GM23338 (cell line): ENCODE measurements around the gene EIF2B5.

Source experiments
- CREB1 ChIP-seq: fragments of 250-450 bp; sonication (Bioruptor Pico); IDR thresholded peaks from 2 replicates; pipeline ENCODE4 v1.5.0; 2020; ENCODE audit warnings: low read depth, mild to moderate bottlenecking, moderate library complexity
- CTCF ChIP-seq, 2 experiments: fragments of 200-600 bp in 1 of 2; sonication (generic) in 1 of 2; conservative IDR thresholded peaks; 2 replicates each; pipeline versions ENCODE4 v1.5.1 to v1.6.1; 2016 to 2017; ENCODE audit warnings: antibody characterized with exemption in 2 of 2, low read depth in 2 of 2, mild to moderate bottlenecking in 2 of 2, moderate library complexity in 1 of 2
- EZH2 ChIP-seq: fragments of 200-600 bp; sonication (generic); IDR thresholded peaks from one replicate; pipeline ENCODE4 v1.8.0; 2017; ENCODE audit warnings: antibody characterized with exemption, mild to moderate bottlenecking, low read depth; ENCODE audit not compliant: unreplicated experiment
- EZH2phosphoT487 ChIP-seq: fragments of 200-600 bp; sonication (generic); IDR thresholded peaks from one replicate; pipeline ENCODE4 v1.8.1; 2018; ENCODE audit warnings: antibody characterized with exemption; ENCODE audit not compliant: unreplicated experiment
- JUNB ChIP-seq: IDR thresholded peaks from one replicate; pipeline ENCODE4 v1.6.1; 2016; ENCODE audit warnings: antibody characterized with exemption; ENCODE audit not compliant: unreplicated experiment
- POLR2AphosphoS5 ChIP-seq: IDR thresholded peaks from 2 replicates; pipeline ENCODE4 v1.6.1; 2016; ENCODE audit warnings: antibody characterized with exemption, low read depth
- STAT1 ChIP-seq: IDR thresholded peaks from one replicate; pipeline ENCODE4 v1.6.1; 2016; ENCODE audit warnings: antibody characterized with exemption; ENCODE audit not compliant: unreplicated experiment
- ZNF331 ChIP-seq: fragments of 250-450 bp; sonication (Bioruptor Pico); IDR thresholded peaks from 2 replicates; pipeline ENCODE4 v1.5.0; 2020; ENCODE audit warnings: low read depth, mild to moderate bottlenecking, moderate library complexity
- TF ChIP-seq, protein P1 (sequence below): IDR thresholded peaks from one replicate; pipeline ENCODE4 v1.6.1; 2018; ENCODE audit warnings: antibody characterized with exemption; ENCODE audit not compliant: unreplicated experiment
- TF ChIP-seq, protein P2 (sequence below): IDR thresholded peaks from 2 replicates; pipeline ENCODE4 v1.6.1; 2016; ENCODE audit warnings: antibody characterized with exemption
- TF ChIP-seq, protein P3 (sequence below): fragments of 250-450 bp; sonication (Bioruptor Pico); IDR thresholded peaks from 2 replicates; pipeline ENCODE4 v1.5.0; 2020; ENCODE audit warnings: mild to moderate bottlenecking, moderate library complexity

- TF ChIP-seq CREB1 (CRISPR knock-in tag) (no peak), CTCF (conservative IDR thresholded peaks at IDR 0.05; ENCODE audit: low read depth in 2 of 2) (no peak), EZH2 (no peak), POLR2AphosphoS5 (no peak), JUNB (no peak), EZH2phosphoT487 (no peak), ZNF331 (CRISPR knock-in tag) (no peak), STAT1 (no peak)
- TF ChIP-seq, protein P1, sequence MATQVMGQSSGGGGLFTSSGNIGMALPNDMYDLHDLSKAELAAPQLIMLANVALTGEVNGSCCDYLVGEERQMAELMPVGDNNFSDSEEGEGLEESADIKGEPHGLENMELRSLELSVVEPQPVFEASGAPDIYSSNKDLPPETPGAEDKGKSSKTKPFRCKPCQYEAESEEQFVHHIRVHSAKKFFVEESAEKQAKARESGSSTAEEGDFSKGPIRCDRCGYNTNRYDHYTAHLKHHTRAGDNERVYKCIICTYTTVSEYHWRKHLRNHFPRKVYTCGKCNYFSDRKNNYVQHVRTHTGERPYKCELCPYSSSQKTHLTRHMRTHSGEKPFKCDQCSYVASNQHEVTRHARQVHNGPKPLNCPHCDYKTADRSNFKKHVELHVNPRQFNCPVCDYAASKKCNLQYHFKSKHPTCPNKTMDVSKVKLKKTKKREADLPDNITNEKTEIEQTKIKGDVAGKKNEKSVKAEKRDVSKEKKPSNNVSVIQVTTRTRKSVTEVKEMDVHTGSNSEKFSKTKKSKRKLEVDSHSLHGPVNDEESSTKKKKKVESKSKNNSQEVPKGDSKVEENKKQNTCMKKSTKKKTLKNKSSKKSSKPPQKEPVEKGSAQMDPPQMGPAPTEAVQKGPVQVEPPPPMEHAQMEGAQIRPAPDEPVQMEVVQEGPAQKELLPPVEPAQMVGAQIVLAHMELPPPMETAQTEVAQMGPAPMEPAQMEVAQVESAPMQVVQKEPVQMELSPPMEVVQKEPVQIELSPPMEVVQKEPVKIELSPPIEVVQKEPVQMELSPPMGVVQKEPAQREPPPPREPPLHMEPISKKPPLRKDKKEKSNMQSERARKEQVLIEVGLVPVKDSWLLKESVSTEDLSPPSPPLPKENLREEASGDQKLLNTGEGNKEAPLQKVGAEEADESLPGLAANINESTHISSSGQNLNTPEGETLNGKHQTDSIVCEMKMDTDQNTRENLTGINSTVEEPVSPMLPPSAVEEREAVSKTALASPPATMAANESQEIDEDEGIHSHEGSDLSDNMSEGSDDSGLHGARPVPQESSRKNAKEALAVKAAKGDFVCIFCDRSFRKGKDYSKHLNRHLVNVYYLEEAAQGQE: no peak
- TF ChIP-seq, protein P2, sequence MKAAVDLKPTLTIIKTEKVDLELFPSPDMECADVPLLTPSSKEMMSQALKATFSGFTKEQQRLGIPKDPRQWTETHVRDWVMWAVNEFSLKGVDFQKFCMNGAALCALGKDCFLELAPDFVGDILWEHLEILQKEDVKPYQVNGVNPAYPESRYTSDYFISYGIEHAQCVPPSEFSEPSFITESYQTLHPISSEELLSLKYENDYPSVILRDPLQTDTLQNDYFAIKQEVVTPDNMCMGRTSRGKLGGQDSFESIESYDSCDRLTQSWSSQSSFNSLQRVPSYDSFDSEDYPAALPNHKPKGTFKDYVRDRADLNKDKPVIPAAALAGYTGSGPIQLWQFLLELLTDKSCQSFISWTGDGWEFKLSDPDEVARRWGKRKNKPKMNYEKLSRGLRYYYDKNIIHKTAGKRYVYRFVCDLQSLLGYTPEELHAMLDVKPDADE: no peak
- TF ChIP-seq, protein P3, sequence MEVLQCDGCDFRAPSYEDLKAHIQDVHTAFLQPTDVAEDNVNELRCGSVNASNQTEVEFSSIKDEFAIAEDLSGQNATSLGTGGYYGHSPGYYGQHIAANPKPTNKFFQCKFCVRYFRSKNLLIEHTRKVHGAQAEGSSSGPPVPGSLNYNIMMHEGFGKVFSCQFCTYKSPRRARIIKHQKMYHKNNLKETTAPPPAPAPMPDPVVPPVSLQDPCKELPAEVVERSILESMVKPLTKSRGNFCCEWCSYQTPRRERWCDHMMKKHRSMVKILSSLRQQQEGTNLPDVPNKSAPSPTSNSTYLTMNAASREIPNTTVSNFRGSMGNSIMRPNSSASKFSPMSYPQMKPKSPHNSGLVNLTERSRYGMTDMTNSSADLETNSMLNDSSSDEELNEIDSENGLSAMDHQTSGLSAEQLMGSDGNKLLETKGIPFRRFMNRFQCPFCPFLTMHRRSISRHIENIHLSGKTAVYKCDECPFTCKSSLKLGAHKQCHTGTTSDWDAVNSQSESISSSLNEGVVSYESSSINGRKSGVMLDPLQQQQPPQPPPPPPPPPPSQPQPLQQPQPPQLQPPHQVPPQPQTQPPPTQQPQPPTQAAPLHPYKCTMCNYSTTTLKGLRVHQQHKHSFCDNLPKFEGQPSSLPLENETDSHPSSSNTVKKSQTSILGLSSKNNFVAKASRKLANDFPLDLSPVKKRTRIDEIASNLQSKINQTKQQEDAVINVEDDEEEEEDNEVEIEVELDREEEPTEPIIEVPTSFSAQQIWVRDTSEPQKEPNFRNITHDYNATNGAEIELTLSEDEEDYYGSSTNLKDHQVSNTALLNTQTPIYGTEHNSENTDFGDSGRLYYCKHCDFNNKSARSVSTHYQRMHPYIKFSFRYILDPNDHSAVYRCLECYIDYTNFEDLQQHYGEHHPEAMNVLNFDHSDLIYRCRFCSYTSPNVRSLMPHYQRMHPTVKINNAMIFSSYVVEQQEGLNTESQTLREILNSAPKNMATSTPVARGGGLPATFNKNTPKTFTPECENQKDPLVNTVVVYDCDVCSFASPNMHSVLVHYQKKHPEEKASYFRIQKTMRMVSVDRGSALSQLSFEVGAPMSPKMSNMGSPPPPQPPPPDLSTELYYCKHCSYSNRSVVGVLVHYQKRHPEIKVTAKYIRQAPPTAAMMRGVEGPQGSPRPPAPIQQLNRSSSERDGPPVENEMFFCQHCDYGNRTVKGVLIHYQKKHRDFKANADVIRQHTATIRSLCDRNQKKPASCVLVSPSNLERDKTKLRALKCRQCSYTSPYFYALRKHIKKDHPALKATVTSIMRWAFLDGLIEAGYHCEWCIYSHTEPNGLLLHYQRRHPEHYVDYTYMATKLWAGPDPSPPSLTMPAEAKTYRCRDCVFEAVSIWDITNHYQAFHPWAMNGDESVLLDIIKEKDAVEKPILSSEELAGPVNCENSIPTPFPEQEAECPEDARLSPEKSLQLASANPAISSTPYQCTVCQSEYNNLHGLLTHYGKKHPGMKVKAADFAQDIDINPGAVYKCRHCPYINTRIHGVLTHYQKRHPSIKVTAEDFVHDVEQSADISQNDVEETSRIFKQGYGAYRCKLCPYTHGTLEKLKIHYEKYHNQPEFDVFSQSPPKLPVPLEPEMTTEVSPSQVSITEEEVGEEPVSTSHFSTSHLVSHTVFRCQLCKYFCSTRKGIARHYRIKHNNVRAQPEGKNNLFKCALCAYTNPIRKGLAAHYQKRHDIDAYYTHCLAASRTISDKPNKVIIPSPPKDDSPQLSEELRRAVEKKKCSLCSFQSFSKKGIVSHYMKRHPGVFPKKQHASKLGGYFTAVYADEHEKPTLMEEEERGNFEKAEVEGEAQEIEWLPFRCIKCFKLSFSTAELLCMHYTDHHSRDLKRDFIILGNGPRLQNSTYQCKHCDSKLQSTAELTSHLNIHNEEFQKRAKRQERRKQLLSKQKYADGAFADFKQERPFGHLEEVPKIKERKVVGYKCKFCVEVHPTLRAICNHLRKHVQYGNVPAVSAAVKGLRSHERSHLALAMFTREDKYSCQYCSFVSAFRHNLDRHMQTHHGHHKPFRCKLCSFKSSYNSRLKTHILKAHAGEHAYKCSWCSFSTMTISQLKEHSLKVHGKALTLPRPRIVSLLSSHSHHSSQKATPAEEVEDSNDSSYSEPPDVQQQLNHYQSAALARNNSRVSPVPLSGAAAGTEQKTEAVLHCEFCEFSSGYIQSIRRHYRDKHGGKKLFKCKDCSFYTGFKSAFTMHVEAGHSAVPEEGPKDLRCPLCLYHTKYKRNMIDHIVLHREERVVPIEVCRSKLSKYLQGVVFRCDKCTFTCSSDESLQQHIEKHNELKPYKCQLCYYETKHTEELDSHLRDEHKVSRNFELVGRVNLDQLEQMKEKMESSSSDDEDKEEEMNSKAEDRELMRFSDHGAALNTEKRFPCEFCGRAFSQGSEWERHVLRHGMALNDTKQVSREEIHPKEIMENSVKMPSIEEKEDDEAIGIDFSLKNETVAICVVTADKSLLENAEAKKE (CRISPR knock-in tag): no peak
Observed at GRCh38 chr3:184156522-184156955, 21.4 kb downstream of the EIF2B5 start.
